ENCODE data around the gene NIM1K. TPM values are rescaled to one million over a fixed set of nuclear protein-coding genes. Genes with fewer than 3 reads are reported as not detected.

The NIM1K gene
- polyA plus RNA-seq, 1 experiment, result 0.72 TPM

- Histone ChIP-seq H3K27me3 (ENCODE audit: control insufficient read depth, insufficient read depth, low read length) (peaks cover 12% of the 10 kb centered on the region), H3K9me3 (ENCODE audit: control insufficient read depth, insufficient read depth, low read length) (no peaks in the 10 kb centered on the region), H3K27ac (ENCODE audit: low read depth, low read length) (no peak overlapping the region), H3K4me3 (ENCODE audit: low read depth, low read length) (no peak overlapping the region)
- ChIA-PET POLR2A (no interaction called here), CTCF (no interaction called here)
- TF ChIP-seq CTCF (IDR thresholded peaks at IDR 0.05; ENCODE audit: low read depth, low read length), result no peak
- no peak for DNase-seq (ENCODE audit: low read depth, low spot score)
Observed at GRCh38 chr5:43270645-43271044, 78.6 kb downstream of the NIM1K start.

- Histone ChIP-seq H3K27me3 (ENCODE audit: control insufficient read depth, insufficient read depth, low read length) (peaks cover 12% of the 10 kb centered on the region), H3K9me3 (ENCODE audit: control insufficient read depth, insufficient read depth, low read length) (no peaks in the 10 kb centered on the region), H3K27ac (ENCODE audit: low read depth, low read length) (no peak overlapping the region), H3K4me3 (ENCODE audit: low read depth, low read length) (no peak overlapping the region)
- ChIA-PET CTCF (no interaction called here), POLR2A (no interaction called here)
- TF ChIP-seq CTCF (IDR thresholded peaks at IDR 0.05; ENCODE audit: low read depth, low read length), result no peak
- DNase-seq (ENCODE audit: low read depth, low spot score), result no peak
Observed at GRCh38 chr5:43273552-43273951, 81.5 kb downstream of the NIM1K start.

GRCh38 chr5:43274435-43275114, 82.5 kb downstream of the NIM1K start:
- peaks cover 12% of the 10 kb centered on the region for H3K27me3 ChIP-seq (ENCODE audit: control insufficient read depth, insufficient read depth, low read length)

GRCh38 chr5:43275391-43275790, 83.4 kb downstream of the NIM1K start:
- no peak for DNase-seq (ENCODE audit: low read depth, low spot score)
- Histone ChIP-seq H3K27me3 (ENCODE audit: control insufficient read depth, insufficient read depth, low read length) (peaks cover 12% of the 10 kb centered on the region), H3K9me3 (ENCODE audit: control insufficient read depth, insufficient read depth, low read length) (no peaks in the 10 kb centered on the region), H3K27ac (ENCODE audit: low read depth, low read length) (no peak overlapping the region), H3K4me3 (ENCODE audit: low read depth, low read length) (no peak overlapping the region)
- POLR2A ChIA-PET, result no interaction called here
- CTCF ChIA-PET, result no interaction called here
- TF ChIP-seq CTCF (IDR thresholded peaks at IDR 0.05; ENCODE audit: low read depth, low read length), result no peak

More at GRCh38 chr5:43274435-43275114, 82.5 kb downstream of the NIM1K start:
- POLR2A ChIA-PET, result no interaction called here
- TF ChIP-seq CTCF (IDR thresholded peaks at IDR 0.05; ENCODE audit: low read depth, low read length), result no peak
- no peak for DNase-seq (ENCODE audit: low read depth, low spot score)
- Histone ChIP-seq H3K9me3 (ENCODE audit: control insufficient read depth, insufficient read depth, low read length) (no peaks in the 10 kb centered on the region), H3K4me3 (ENCODE audit: low read depth, low read length) (no peak overlapping the region), H3K27ac (ENCODE audit: low read depth, low read length) (no peak overlapping the region)
- CTCF ChIA-PET, result no interaction called here

DNA sequence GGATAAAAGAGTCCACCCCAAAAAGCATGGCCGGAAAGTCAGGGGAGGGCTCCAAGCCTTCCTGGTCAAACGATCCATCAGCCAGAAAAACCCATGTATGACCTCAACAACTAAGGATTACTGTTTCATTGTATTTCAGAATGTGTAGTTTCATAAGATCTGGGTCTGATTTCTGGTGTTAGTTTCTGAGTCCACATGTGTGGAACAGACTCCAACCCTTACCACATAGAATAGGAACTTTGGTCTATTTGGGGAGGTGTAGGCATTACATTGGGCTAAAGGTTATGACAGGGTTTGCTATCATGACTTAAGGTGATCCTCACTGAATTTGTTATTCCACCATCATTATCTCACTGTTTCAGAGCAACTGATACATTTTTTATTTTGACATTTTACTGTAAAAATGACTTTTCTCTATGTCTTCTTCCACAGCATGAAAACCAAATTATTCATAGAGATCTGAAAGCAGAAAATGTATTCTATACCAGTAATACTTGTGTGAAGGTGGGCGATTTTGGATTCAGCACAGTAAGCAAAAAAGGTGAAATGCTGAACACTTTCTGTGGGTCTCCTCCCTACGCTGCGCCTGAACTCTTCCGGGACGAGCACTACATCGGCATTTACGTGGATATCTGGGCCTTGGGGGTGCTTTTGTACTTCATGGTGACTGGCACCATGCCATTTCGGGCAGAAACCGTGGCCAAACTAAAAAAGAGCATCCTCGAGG, 87.7 kb downstream of the NIM1K start:
- Histone ChIP-seq H3K4me3 (ENCODE audit: low read depth, low read length) (no peak overlapping the region), H3K27me3 (ENCODE audit: control insufficient read depth, insufficient read depth, low read length) (no peaks in the 10 kb centered on the region), H3K9me3 (ENCODE audit: control insufficient read depth, insufficient read depth, low read length) (no peaks in the 10 kb centered on the region), H3K27ac (ENCODE audit: low read depth, low read length) (no peak overlapping the region)
- no peak for DNase-seq (ENCODE audit: low read depth, low spot score)
- ChIA-PET POLR2A (no interaction called here), CTCF (no interaction called here)
- no peak for TF ChIP-seq CTCF (IDR thresholded peaks at IDR 0.05; ENCODE audit: low read depth, low read length)
